GM10266 (cell line): Measurements from ENCODE around the gene RAB8B.
A peak's percentile ranks its signal among the peaks of the same experiment; 100 is the strongest.

Source experiments
- DNase-seq: peaks from one replicate; pipeline ENCODE4 v3.0.0; 2012; ENCODE audit errors: extremely low spot score
- TF ChIP-seq, protein P1 (sequence below): IDR thresholded peaks from 2 replicates; pipeline ENCODE4 v1.5.1; 2012; ENCODE audit warnings: mild to moderate bottlenecking, low read depth; ENCODE audit not compliant: control insufficient read depth, insufficient read depth; ENCODE audit errors: missing control alignments

RAB8B gene

DNA sequence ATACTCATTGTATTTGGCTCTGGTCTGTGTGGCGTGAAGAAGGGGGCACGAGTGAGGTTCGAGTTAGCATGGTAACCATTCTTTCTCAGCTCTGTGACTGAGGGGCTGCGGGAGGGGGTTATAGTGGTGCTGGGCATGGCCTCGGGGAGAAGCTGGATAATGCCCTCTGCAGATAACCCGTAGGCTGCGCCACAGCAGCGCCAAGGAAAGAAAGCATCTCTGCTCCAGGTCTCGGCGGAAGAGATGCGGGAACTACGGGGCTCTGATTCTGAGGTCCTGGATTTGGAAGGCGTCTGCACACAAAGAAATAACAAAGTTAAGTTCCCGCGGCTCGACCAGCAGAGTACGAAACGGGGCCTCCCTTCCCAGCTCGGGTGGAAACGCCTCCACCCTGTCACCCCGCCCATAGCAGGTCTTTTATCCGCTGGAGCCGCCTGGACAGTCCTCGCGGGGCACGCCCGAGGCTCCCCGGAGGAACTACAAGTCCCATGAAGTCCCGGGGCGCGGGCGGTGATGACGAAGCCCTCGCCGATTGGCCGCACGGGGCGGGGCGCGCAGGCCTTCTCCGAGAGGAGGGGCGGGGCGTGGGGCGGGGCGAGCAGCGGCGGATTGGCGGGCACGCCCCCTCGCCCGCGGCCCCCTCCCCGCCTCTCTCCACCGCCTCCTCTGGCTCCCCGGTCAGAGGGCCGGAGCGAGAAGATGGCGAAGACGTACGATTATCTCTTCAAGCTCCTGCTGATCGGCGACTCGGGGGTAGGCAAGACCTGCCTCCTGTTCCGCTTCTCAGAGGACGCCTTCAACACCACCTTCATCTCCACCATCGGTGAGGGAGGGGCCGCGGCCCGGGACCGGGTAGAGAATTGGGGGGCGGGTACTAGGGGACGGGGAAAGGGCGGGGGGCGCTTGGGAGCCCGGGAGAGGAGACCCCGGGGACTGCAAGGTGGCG, at the start of gene RAB8B:
TSS of gene RAB8B (plus strand) at position 681 of the 946 bp plus-strand sequence. CDS start at position 700, 19 bp downstream.
- peak; percentile 89 for DNase-seq
- TF ChIP-seq, protein P1, sequence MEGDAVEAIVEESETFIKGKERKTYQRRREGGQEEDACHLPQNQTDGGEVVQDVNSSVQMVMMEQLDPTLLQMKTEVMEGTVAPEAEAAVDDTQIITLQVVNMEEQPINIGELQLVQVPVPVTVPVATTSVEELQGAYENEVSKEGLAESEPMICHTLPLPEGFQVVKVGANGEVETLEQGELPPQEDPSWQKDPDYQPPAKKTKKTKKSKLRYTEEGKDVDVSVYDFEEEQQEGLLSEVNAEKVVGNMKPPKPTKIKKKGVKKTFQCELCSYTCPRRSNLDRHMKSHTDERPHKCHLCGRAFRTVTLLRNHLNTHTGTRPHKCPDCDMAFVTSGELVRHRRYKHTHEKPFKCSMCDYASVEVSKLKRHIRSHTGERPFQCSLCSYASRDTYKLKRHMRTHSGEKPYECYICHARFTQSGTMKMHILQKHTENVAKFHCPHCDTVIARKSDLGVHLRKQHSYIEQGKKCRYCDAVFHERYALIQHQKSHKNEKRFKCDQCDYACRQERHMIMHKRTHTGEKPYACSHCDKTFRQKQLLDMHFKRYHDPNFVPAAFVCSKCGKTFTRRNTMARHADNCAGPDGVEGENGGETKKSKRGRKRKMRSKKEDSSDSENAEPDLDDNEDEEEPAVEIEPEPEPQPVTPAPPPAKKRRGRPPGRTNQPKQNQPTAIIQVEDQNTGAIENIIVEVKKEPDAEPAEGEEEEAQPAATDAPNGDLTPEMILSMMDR = no peak

DNA sequence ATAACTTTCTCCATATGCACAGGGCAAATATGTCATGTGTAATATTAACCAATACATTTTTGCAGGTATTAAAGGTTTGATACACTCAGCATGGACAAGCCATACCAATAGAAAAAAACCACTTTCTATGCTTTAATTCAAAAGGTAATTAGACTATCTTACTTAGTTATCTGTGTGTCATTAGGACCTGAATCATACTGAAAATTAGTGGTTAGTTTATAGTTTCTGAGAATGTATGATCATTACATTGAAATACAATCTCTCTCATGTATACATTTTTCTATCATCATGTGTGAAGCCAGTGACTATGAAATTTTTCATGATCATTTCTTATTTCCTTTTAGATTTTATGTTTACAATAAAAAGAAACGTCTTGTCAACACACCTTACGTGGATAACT, 48.5 kb upstream of the RAB8B start:
- TF ChIP-seq, protein P1 = no peak
- no peak for DNase-seq

DNA sequence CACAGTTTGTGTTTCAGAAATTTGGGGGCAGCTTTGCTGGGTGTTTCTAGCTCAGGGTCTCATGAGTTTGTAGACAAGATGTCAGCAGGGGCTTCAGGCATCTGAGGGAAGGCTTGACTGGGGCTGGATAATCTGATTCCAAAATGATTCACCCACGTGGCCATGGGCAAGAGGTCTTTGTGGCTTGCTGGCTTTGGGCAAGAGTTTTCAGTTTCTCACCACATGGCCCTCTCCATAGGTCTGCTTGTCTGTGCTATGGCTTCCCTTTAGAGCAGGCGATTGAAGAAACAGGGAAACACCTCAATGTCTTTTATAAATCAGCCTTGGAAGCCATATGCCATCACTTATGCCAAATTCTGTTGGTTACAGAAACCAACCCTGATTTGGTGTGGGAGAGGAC, 44.0 kb upstream of the RAB8B start:
- DNase-seq = no peak
- TF ChIP-seq, protein P1 = no peak

DNA sequence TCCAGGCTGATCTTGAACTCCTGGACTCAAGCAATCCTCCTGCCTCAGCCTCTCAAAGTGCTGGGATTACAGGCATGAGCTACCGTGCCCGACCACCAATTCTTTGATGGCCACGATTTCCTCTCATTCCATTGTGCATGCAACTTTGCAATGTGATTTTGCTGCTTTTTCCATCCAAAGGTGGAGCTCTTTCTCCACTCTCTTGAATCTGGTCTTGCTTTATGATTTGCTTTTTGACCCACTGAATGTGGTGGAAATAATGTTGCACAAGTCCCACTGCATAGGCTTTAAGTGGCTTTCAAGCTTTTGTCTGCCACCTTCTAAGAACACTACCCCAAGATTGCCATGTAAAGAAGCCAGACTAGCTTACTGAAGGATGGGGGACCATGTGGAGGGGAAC, 42.7 kb upstream of the RAB8B start:
- DNase-seq = no peak

DNA sequence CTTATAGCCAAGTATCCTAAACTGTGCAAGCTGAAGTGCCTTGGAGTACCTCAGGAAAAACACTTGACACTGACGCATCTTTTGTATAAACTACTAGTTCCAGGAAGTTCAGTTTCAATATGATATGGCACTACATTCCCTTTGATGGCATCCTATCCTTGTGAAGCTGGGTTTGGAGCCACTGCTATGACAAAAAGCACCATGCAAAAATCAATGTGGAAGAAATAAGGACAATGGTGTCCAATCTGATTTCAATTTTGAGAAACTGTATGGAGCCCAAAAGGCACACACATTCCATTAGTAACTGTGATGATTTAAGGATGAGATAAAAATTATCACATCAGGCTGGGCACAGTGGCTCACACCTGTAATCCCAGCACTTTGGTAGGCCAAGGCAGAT, 37.7 kb upstream of the RAB8B start:
- TF ChIP-seq, protein P1 = no peak
- DNase-seq = no peak

More for the DNA sequence above, 42.7 kb upstream of the RAB8B start:
- TF ChIP-seq, protein P1 = peak; percentile 7

DNA sequence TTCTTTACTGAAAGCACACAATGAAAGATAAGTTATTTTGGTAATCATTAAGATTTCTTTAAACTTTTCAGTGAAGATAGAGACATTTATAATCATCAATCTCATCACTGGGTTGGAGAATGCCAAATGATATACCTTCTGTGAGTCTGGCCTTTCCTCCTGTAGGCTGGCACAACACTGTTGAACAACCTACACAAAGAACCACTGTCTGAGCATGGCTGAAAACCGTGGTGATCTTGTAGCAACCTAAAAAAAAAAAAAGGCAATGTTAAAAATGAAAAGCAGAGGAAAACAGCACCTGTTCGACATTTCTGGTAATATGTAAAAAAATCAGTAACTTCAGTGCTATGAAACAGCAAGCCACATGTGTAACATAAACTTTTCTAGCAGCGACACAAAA, 33.9 kb upstream of the RAB8B start:
- TF ChIP-seq, protein P1 = no peak
- no peak for DNase-seq

DNA sequence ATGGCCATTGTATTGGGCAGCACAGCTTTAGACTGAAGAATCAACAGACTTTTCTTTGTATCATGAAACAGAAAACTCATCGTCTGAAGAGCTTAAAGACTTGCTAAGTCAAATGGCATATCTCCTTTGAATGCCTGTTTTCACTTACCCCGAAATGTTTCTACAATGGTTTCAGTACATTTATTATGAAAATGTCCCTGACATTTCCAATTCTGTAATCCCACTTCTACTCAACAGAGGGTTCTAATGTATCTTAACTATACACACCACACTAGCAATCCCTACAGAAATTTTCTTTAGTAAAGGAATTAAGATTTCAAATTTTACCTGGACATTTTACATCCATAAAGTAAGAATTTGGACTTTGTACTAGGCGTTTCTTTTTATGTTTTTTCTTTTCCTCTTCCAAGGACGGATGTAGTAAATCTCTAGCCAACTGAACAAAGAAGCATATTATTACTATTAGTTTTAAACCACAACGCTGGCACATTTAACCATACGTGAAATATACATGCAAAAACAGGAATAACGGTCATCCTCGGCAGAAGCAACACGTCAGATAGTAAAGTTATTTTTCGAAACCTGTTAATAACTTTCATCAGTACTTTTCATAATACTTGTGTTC, 33.2 kb upstream of the RAB8B start:
- DNase-seq = no peak
- TF ChIP-seq, protein P1 = no peak
